HG02798 (cell line): ENCODE measurements around the gene DOK6.
"Not testable (repeated sequence)": the region's sequence is repeated elsewhere in the genome, so short reads cannot be mapped to it uniquely, and the experiment has no call there.

ENCODE experiments used
- ATAC-seq: cut with Tn5 transposase; IDR thresholded peaks from one replicate; pipeline ENCODE4 v1.9.1; 2021; ENCODE audit warnings: mild to moderate bottlenecking; ENCODE audit not compliant: unreplicated experiment, poor library complexity

DOK6 gene

DNA sequence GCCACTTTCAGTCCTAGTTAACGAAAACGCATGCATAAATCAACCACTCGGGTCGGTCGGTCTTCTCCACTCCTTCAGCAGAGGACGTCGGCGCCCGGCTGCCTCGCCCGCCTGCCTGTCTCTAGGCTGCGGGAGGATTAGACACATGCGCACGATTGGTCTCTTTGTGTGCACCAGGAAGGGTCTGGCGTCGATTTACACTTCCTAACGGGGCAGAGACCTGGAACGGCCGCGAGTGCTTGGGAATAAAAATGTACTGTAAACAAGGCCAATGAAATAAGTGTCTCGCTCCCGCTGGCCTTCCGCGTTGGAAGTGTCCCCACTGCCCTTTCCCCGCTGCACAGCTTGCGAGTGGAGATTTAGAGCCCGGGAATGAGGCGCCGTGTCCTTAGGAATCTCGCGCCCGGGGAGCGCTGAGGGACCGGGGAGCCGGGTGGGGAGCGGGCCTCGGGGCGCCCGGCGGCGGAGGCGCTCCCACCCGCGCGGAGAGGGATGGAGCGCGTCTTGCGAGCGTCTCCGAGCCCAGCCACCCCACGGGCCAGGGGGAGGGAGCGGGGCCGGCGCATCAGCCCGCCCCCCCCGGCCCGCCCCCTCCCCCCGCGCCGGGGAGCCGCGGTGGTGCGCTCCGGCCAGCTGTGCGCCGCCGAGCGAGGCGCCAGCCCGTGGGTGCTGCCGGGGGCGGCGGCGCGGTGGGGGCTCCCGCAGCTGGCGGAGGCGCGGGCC lies at the start of gene DOK6:
Gene DOK6, plus strand, starts transcription at position 636 of the 723 bp plus-strand sequence.
- no peak for ATAC-seq

- ATAC-seq, result no peak
These were observed 47.7 kb upstream of the DOK6 start for GRCh38 chr18:69353023-69353422.

GRCh38 chr18:69357590-69357989 lies 43.1 kb upstream of the DOK6 start:
- ATAC-seq, result no peak

GRCh38 chr18:69358212-69358895 lies 42.3 kb upstream of the DOK6 start:
- ATAC-seq, result no peak

- ATAC-seq, result not testable (repeated sequence)
These were observed 40.9 kb upstream of the DOK6 start for GRCh38 chr18:69359768-69360167.

DNA sequence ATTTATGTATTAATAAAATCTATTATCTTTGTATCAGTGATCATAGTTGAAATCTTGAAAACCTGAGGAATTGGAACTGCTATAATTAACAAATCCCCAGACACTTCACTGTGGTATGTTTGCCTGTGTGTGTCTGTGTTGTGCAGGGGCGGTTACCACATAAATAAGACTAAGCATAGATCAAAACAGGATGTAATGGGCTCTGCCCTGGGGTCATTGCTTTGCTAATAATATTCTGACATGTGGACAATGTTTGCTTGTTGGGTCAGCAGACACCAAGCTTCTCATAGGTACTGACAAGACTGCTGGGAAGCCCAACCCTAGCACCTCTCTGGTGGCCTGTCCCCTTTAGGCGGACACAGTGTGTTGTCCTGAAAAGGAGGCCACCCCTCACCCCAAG lies 35.8 kb upstream of the DOK6 start:
- ATAC-seq, result no peak

DNA sequence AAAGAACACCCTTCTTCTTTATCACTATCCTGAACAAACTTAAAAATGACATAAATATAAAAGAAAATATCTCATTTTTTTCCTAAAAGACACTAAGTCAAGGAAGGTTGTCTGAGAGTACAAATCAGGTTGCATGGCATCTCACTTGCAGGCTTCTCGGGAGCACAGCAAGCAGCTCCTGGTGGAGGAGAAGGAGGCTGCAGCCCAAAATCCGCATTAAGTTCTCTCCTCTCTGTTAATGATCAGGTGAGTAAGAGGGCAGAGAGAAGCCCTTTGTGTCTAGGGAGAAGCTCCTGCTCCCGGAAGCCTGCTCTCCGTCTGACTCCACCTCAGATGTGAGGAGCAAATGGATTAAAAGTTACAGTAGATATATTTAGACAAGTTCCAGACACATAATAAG lies 35.0 kb upstream of the DOK6 start:
- no peak for ATAC-seq

DNA sequence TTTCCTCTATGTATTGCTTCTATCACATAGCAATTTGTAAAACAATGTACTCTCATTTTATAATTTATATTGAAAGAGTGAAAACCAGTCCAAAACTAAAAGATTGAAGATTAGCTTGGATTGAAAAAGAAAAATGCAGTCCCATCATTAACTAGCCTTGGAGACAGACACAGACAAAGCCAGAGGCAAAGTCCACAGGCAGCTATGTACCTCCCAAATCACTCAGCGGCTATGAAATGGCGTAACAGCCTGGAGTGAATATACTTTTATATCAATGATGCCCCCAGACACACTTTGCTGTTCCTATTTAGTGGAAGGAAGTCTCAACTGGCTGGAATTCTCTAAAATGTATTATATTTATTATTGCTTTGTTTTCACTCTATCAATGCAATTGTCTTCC lies 33.6 kb upstream of the DOK6 start:
- ATAC-seq, result no peak

- no peak for ATAC-seq
These were observed 29.0 kb upstream of the DOK6 start for GRCh38 chr18:69371729-69372128.

DNA sequence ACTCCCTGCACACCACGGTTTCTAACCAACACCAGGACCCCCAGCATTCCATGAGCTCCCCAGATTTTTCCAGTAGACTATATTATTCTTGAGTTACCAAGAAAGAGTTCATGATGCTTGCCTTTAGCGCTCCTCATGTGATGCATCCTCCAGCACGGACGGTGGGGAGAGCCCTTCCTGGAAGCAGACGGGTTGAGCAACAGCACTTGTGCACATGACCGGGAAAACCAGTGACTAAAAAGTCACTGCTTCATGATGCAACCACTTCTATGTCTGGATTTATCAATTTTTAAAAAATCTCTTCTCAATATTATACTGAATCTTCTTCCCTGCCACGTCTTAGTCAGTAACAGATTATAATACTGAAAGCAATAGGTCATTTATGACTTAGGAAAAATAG lies 20.4 kb upstream of the DOK6 start:
- no peak for ATAC-seq

GRCh38 chr18:69383186-69383585 lies 17.5 kb upstream of the DOK6 start:
- ATAC-seq, result no peak

GRCh38 chr18:69387186-69387585 lies 13.5 kb upstream of the DOK6 start:
- ATAC-seq, result no peak

DNA sequence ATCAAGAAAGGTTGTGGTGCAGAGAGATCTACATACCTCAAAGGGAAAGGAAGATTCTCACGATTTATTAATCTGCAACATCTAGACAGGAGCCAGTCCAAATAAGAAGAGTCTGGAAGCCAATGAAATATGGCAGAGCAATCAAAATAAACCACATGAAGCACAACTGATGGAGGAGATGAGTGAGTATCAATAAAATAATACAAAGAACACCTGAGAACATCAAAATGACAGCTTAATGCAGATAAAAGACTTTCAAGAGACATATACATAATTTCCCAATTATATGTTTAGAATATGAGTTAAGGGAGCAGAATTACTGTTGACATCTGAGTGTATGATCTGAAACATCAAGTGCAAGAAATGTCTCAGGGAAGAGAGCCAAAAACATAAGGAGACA lies 12.5 kb upstream of the DOK6 start:
- ATAC-seq, result no peak

DNA sequence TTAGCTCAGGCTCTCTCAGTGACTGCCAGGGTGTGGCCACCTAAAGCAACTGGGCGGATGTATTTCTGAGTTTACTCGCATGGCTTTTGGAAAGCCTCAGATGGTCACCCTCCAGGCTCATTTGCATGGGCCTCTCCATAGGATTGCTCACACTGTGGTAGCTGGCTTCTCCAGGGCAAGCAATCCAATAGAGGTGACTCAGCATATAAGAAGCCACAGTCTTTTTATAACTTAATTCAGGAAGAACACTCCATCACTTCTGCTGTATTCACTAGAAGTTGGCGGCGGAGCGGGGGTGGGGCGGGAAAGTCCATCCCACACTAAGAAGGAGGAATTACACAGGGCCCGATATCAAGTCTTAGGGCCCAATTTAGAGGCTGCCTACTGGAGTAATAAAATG lies 3.6 kb upstream of the DOK6 start:
- ATAC-seq, result no peak

DNA sequence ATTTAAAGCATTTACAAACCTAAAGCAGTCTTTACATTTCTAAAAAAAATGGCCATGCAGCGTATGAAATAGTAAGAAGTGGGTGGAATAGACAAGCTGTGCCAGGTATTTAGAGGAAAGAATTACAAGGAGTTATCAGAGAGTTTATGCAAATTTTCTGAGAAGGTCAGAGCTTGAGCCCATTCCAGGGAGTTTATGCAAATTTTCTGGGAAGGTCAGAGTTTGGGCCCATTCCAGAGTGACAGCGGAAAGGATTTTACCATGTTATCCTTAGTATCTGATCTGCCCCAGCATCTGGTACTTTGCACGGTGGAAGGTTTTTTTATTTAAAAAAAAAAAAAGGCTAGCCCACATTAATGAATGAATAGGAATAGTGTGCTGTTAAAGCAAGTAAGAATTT lies 1.4 kb upstream of the DOK6 start:
- ATAC-seq, result no peak

- ATAC-seq, result no peak
These were observed 213 bp downstream of the DOK6 start for GRCh38 chr18:69400976-69401225.

GRCh38 chr18:69401226-69401971 lies 711 bp downstream of the DOK6 start:
- no peak for ATAC-seq

DNA sequence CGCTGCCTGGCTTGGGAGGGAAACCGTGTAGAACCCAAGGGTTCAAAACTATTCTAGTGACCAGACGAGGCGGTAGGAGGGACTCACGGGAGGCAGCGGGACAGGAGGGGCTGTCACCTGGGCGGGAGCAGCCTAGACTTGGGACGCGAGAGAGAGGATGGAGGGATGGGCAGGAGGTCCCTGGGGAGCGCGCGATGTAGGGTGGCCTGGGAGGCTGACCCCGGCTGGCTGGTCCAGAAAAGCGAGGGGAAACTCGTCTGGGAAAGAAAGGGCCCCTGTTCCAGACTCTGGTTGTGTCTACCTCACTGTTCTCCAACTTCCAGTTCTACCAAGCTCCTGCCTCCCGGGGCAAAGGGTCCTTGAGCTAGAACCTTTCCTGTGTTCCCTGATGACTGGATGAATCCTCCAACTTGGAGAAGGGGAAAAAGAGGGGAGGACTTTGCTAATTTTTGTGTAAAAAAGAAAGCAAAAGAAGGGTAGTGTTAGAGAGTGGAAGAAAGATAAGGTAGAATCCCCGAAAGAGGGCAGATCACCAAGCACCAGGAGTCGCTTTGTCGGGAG lies 1.4 kb downstream of the DOK6 start:
- ATAC-seq, result no peak

- no peak for ATAC-seq
These were observed 1.9 kb downstream of the DOK6 start for GRCh38 chr18:69402533-69402989.

GRCh38 chr18:69408522-69408921 lies 7.8 kb downstream of the DOK6 start:
- no peak for ATAC-seq

GRCh38 chr18:69411199-69411598 lies 10.5 kb downstream of the DOK6 start:
- no peak for ATAC-seq
